HepG2 (cell line): ENCODE measurements around the gene AARS1. TPM values are rescaled to one million over a fixed set of nuclear protein-coding genes. Genes with fewer than 3 reads are reported as not detected.

Source experiments
- CEBPG ChIP-seq: IDR thresholded peaks from 2 replicates; pipeline ENCODE4 v1.6.1; 2016
- HMGXB4 ChIP-seq, 2 experiments: sonication (generic) in 1 of 2; formaldehyde crosslinking in 1 of 2; IDR thresholded peaks; 2 replicates each; pipeline versions ENCODE4 v1.4.0 to v1.6.1; 2018 to 2020; ENCODE audit warnings: missing genetic modification reagents in 2 of 2, borderline replicate concordance in 1 of 2, low read depth in 1 of 2, mild to moderate bottlenecking in 1 of 2, missing biosample characterization in 1 of 2
- HNF1A ChIP-seq, 2 experiments: sonication (generic) in 1 of 2; formaldehyde crosslinking in 1 of 2; IDR thresholded peaks; 2 replicates each; pipeline versions ENCODE4 v1.4.0 to v1.6.1; 2016 to 2020; ENCODE audit warnings: borderline replicate concordance in 1 of 2, low read depth in 1 of 2, mild to moderate bottlenecking in 1 of 2, missing genetic modification reagents in 1 of 2
- HNRNPK ChIP-seq: fragments of 200-400 bp; formaldehyde crosslinking; IDR thresholded peaks from 2 replicates; pipeline ENCODE4 v1.6.1; 2018; ENCODE audit warnings: low read length, low read depth, moderate library complexity, mild to moderate bottlenecking; ENCODE audit not compliant: poor library complexity, severe bottlenecking
- ISL2 ChIP-seq: sonication (generic); formaldehyde crosslinking; IDR thresholded peaks from 2 replicates; pipeline ENCODE4 v1.5.0; 2020; ENCODE audit warnings: missing genetic modification reagents
- JARID2 ChIP-seq: sonication (generic); formaldehyde crosslinking; IDR thresholded peaks from 2 replicates; pipeline ENCODE4 v1.8.1; 2023; ENCODE audit warnings: missing genetic modification reagents, inconsistent platforms; ENCODE audit not compliant: insufficient replicate concordance
- KDM2A ChIP-seq: sonication (generic); formaldehyde crosslinking; IDR thresholded peaks from 2 replicates; pipeline ENCODE4 v1.4.0; 2020; ENCODE audit warnings: low read depth, missing genetic modification reagents, borderline replicate concordance
- NBN ChIP-seq: fragments of 450-650 bp; conservative IDR thresholded peaks from 2 replicates; pipeline ENCODE4 v1.6.1; 2017
- NKX3-1 ChIP-seq: sonication (generic); formaldehyde crosslinking; IDR thresholded peaks from 2 replicates; pipeline ENCODE4 v1.5.0; 2020; ENCODE audit warnings: missing genetic modification reagents
- TAF15 ChIP-seq: fragments of 200-400 bp; formaldehyde crosslinking; IDR thresholded peaks from one replicate; pipeline ENCODE4 v1.6.1; 2018; ENCODE audit warnings: mild to moderate bottlenecking, low read depth, low read length; ENCODE audit not compliant: poor library complexity, severe bottlenecking
- YY1 ChIP-seq: IDR thresholded peaks from 2 replicates; pipeline ENCODE4 v1.6.1; 2011; ENCODE audit warnings: low read length, low read depth, moderate library complexity, mild to moderate bottlenecking; ENCODE audit not compliant: insufficient read depth, insufficient replicate concordance
- ZMYM3 ChIP-seq: sonication (generic); formaldehyde crosslinking; IDR thresholded peaks from 2 replicates; pipeline ENCODE4 v1.5.1; 2020; ENCODE audit warnings: mild to moderate bottlenecking, missing genetic modification reagents
- ZNF331 ChIP-seq: sonication (generic); formaldehyde crosslinking; IDR thresholded peaks from 2 replicates; pipeline ENCODE4 v1.4.0; 2020; ENCODE audit warnings: missing genetic modification reagents
- ZNF354B ChIP-seq: sonication (generic); formaldehyde crosslinking; IDR thresholded peaks from 2 replicates; pipeline ENCODE4 v1.8.0; 2022; ENCODE audit warnings: mild to moderate bottlenecking, missing genetic modification reagents
- ZNF510 ChIP-seq: sonication (generic); formaldehyde crosslinking; IDR thresholded peaks from 2 replicates; pipeline ENCODE4 v1.4.0; 2020; ENCODE audit warnings: low read depth, mild to moderate bottlenecking, missing genetic modification reagents
- ZNF687 ChIP-seq: sonication (generic); formaldehyde crosslinking; IDR thresholded peaks from 2 replicates; pipeline ENCODE4 v1.5.1; 2020; ENCODE audit warnings: mild to moderate bottlenecking, missing genetic modification reagents, moderate library complexity
- ZNF788 ChIP-seq: sonication (generic); formaldehyde crosslinking; IDR thresholded peaks from 2 replicates; pipeline ENCODE4 v1.5.0; 2020; ENCODE audit warnings: mild to moderate bottlenecking, missing genetic modification reagents, borderline replicate concordance
- polyA plus RNA-seq, 8 experiments: library from polyadenylated mRNA; depleted of rRNA in 3 of 8; stranded (reverse) in 7 of 8; unstranded in 1 of 8; fragments of >200 nt; fragmentation: Illumina TruSeq in 4 of 8; extraction: Trizol in 4 of 8; gene quantifications; 2 replicates each; pipeline versions ENCODE4 v1.2.1 to v1.2.3, GENCODE V29; 2011 to 2016; ENCODE audit warnings: low read depth in 4 of 8, missing spikeins in 1 of 8, mixed read lengths in 1 of 8; ENCODE audit not compliant: insufficient read depth in 1 of 8
- total RNA-seq, 5 experiments: library from RNA; depleted of rRNA; stranded (reverse); fragments of >200 nt; fragmentation: Illumina TruSeq; extraction: Trizol; gene quantifications; 2 replicates each; pipeline ENCODE4 v1.2.3, GENCODE V29; 2016; ENCODE audit warnings: low read depth in 1 of 5

AARS1 gene
- total and polyA plus RNA-seq, 2 of the 13 experiments (the other 11 are each of a cell fraction or from before 2014, with no cell fraction given), result 107 to 132 TPM

GRCh38 chr16:70298988-70299938, 10.0 kb upstream of the AARS1 start, which contains the start of gene DDX19B (continued):
- TF ChIP-seq TAF15, result no peak
- peak; percentile 100 for TF ChIP-seq ZNF687
- peak; percentile 91 for TF ChIP-seq CEBPG (CRISPR knock-in tag)
- no peak for TF ChIP-seq JARID2 (CRISPR knock-in tag)
- peak; percentile 28; the same call in 1 of the 2 replicates for TF ChIP-seq ISL2 (CRISPR knock-in tag)
- TF ChIP-seq NKX3-1, result no peak
- peak; percentile 96 for TF ChIP-seq ZNF354B (CRISPR knock-in tag)
- TF ChIP-seq HMGXB4 (CRISPR knock-in tag; IDR thresholded peaks at IDR 0.05; ENCODE audit: borderline replicate concordance in 1 of 2, low read depth in 1 of 2), result peak; percentile 85 to 90
- TF ChIP-seq ZNF331 (CRISPR knock-in tag), result peak; percentile 89
- TF ChIP-seq YY1, result no peak
- peak; percentile 48; the same call in 1 of the 2 replicates for TF ChIP-seq ZMYM3 (CRISPR knock-in tag)
- TF ChIP-seq NBN, result 0 out of 2 replicates have a peak, but pooled peaks have one; percentile 12
- TF ChIP-seq ZNF788 (CRISPR knock-in tag), result peak; percentile 99
- TF ChIP-seq HNF1A (IDR thresholded peaks at IDR 0.05; ENCODE audit: low read depth), result no peak
- peak; percentile 29; the same call in 1 of the 2 replicates for TF ChIP-seq HNF1A (CRISPR knock-in tag; IDR thresholded peaks at IDR 0.05; ENCODE audit: borderline replicate concordance)
- peak; percentile 97 for TF ChIP-seq KDM2A (CRISPR knock-in tag)
- peak; percentile 75; the same call in 1 of the 2 replicates for TF ChIP-seq ZNF510
- no peak for TF ChIP-seq HNRNPK
